ENCODE data around the gene LMTK2.

DNA sequence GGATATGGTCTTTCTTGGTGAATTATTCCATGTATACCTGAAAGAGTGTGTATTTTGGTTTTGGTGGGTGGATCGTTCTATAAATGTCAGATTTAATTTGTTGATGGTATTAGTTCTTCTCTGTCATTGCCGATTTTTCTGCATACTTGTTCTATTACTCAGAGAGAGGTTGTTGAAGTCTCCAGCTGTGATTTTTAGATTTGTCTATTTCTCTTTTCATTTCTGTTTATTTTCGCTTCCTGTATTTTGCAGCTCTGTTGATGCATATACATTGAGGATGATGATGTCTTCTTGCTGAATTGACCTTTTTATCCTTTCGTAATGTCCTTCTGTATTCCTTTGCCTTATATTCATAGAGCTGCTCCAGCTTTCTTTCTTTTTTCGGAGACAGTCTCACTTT is 92.5 kb downstream of the LMTK2 start:
- TF ChIP-seq, protein P1, sequence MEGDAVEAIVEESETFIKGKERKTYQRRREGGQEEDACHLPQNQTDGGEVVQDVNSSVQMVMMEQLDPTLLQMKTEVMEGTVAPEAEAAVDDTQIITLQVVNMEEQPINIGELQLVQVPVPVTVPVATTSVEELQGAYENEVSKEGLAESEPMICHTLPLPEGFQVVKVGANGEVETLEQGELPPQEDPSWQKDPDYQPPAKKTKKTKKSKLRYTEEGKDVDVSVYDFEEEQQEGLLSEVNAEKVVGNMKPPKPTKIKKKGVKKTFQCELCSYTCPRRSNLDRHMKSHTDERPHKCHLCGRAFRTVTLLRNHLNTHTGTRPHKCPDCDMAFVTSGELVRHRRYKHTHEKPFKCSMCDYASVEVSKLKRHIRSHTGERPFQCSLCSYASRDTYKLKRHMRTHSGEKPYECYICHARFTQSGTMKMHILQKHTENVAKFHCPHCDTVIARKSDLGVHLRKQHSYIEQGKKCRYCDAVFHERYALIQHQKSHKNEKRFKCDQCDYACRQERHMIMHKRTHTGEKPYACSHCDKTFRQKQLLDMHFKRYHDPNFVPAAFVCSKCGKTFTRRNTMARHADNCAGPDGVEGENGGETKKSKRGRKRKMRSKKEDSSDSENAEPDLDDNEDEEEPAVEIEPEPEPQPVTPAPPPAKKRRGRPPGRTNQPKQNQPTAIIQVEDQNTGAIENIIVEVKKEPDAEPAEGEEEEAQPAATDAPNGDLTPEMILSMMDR (IDR thresholded peaks at IDR 0.05): no peak
- TF ChIP-seq POLR2A (IDR thresholded peaks at IDR 0.05): no peak
